AG09309 (cell line): Measurements from ENCODE around the gene PLEKHA5.
"Not testable (repeated sequence)": the region's sequence is repeated elsewhere in the genome, so short reads cannot be mapped to it uniquely, and the experiment has no call there.

Source experiments
- DNase-seq: peaks from one replicate; pipeline ENCODE4 v3.0.0-alpha.2; 2010; ENCODE audit warnings: low read depth
- H3K4me3 ChIP-seq: 2 replicates; pipeline ENCODE4 v1.5.1; 2011; ENCODE audit warnings: mild to moderate bottlenecking, low read depth, low read length, moderate library complexity; ENCODE audit not compliant: control insufficient read depth
- TF ChIP-seq, protein P1 (sequence below): IDR thresholded peaks from 2 replicates; pipeline ENCODE4 v1.5.1; 2011; ENCODE audit warnings: mild to moderate bottlenecking, low read depth, low read length, inconsistent platforms; ENCODE audit not compliant: insufficient read depth, control insufficient read depth; ENCODE audit errors: missing control alignments

PLEKHA5 gene

DNA sequence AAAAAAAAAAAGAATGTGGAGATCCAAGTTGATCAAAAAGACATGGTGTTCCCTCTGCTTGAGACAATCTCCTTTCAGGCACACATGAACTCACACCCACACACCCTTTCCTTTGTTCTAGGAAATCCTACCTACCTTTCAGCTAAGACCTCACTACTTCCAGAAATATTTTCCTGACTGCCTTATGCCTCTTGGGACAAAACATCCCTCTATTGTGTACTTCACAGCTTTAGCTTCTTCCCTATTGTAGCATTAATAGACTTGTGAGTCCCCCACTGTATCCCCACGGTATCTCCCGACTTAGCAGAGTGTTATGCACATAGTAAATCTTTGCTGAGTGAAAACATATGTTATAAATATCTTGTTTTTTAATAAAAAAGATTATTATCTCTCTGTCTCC is 264.9 kb downstream of the PLEKHA5 start:
- DNase-seq = no peak
- no peak overlapping the region for H3K4me3 ChIP-seq
- TF ChIP-seq, protein P1, sequence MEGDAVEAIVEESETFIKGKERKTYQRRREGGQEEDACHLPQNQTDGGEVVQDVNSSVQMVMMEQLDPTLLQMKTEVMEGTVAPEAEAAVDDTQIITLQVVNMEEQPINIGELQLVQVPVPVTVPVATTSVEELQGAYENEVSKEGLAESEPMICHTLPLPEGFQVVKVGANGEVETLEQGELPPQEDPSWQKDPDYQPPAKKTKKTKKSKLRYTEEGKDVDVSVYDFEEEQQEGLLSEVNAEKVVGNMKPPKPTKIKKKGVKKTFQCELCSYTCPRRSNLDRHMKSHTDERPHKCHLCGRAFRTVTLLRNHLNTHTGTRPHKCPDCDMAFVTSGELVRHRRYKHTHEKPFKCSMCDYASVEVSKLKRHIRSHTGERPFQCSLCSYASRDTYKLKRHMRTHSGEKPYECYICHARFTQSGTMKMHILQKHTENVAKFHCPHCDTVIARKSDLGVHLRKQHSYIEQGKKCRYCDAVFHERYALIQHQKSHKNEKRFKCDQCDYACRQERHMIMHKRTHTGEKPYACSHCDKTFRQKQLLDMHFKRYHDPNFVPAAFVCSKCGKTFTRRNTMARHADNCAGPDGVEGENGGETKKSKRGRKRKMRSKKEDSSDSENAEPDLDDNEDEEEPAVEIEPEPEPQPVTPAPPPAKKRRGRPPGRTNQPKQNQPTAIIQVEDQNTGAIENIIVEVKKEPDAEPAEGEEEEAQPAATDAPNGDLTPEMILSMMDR = no peak

DNA sequence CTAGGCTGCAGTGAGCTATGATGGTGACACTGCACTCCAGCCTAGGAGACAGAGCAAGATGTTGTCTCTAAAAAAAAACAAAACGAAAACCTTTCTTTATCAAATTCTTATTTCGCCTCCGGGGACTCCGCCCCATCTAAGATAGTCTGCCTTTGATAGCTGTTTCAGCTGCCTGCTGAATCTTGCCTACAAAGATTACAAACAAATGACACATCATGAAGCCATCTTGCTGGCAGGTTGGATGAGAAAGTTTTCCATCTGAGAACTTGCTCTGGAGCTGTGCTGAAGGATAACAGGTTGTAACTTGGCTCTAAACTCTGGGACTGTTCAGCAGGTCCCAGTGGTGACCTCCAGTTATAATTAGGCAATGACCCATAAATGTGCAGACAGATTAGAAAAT is 268.0 kb downstream of the PLEKHA5 start:
- TF ChIP-seq, protein P1 = no peak
- no peak for DNase-seq
- H3K4me3 ChIP-seq = no peak overlapping the region

GRCh38 chr12:19398376-19399363 is 269.1 kb downstream of the PLEKHA5 start:
- TF ChIP-seq, protein P1 = no peak
- H3K4me3 ChIP-seq = no peak overlapping the region
- DNase-seq = no peak

- H3K4me3 ChIP-seq, DNase-seq: not testable (repeated sequence)
Measured at GRCh38 chr12:19400649-19401285, 271.2 kb downstream of the PLEKHA5 start.

DNA sequence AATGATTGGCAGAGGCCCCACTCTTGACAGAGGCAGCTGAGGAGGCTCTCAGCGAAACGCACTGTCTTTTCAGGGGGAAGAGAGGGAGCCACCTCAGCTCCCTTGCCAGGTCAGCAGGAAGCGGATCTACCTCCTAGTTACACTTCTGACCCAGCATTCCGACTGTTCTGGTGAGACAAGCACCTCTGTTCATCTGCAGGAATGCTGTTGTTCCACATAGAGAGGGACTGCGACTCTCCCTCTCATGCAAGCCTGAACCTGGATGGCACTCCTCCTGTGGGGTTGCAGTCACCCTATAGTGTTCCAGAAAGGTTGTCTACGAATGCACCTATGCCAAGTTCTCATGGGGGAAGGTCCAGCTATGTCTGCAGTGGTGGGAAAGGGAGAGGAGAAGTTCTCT is 272.7 kb downstream of the PLEKHA5 start:
- TF ChIP-seq, protein P1 = no peak
- no peak for DNase-seq
- H3K4me3 ChIP-seq = no peak overlapping the region

- no peak overlapping the region for H3K4me3 ChIP-seq
- TF ChIP-seq, protein P1 = no peak
- DNase-seq = no peak
Measured at GRCh38 chr12:19402743-19403431, 273.4 kb downstream of the PLEKHA5 start.

DNA sequence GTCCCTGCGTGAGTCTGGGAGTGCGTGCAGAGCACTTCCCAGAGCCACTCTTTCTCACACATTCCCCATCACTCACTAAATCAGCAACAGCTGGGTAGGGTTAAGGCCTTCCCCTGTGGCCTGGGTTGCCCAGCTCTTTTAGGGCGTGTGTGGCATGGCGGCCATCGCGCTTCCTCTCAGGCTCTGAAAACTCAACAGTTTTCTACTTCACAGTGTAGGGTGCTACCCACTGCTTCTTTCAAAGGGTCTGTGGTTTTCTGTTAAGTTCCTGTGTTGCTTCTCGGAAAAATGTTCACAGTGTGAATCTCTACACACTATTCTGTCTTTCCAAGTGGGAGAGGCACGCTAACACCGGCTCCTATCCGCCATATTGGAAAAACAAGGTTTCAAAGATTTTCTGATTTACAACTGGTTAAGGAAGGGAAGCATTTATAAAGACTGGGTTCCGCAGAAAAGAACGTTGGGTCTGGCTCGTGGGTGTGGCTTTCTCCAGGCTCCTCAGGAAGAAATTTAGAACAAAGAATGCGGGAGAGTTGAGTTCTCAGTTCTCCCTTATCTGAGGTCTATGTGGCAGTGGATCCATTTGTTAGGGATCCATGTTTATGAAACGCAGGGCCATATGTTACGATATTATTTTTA is 274.8 kb downstream of the PLEKHA5 start:
- DNase-seq = no peak
- TF ChIP-seq, protein P1 = no peak
- no peak overlapping the region for H3K4me3 ChIP-seq
